GM18909 (cell line): ENCODE data around the gene NFATC3.

Experiments used
- ATAC-seq: cut with Tn5 transposase; IDR thresholded peaks from one replicate; pipeline ENCODE4 v1.9.1; 2021; ENCODE audit warnings: mild to moderate bottlenecking; ENCODE audit not compliant: unreplicated experiment, poor library complexity

Gene NFATC3

DNA sequence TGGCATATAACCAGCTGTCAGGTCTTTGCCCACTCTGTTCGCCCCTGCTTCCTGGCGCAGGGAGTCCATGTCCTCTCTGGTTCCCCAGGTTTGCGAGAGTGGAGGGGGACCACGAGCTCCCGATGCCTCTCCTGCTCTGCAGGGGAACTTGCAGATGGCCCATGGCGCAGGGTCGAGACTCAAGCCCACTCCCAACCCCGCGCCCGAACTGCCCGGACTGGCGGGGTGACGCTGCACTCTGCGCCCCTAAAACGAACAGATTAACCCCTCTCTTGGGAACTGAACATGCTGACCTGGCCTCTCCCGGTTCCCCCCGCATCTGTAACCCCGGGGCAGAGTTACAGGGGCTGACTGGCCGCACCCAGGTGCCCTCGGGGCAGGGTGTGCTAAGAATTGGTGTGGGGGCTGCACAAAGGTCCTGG lies 159.3 kb downstream of the NFATC3 start:
- ATAC-seq: no peak

GRCh38 chr16:68244903-68245853 lies 160.0 kb downstream of the NFATC3 start, which contains the start of gene PLA2G15:
Gene PLA2G15 (plus strand): TSS chr16:68245373. CDS start chr16:68245427, 54 bp downstream.
- ATAC-seq: peak; percentile 83

DNA sequence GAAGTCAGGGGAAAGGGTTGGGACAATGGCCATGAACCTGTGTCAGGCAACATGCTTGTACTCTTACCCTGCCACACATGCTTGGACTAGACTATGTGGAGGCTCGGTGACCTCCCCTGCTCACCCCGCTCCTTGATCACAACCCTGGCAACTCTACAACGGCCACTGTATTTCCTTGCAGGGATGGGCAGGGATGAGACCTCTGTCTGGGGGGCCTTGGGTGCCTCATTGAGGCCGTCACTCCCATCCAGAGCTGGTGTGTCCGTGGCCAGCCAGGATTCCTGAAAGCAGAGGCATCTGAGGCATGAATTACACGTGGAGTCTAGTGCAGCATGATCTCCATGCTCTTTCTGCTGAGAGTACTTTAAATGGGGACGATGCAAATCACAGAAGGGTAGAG lies 161.0 kb downstream of the NFATC3 start:
- no peak for ATAC-seq

GRCh38 chr16:68246666-68247065 lies 161.5 kb downstream of the NFATC3 start:
- no peak for ATAC-seq

DNA sequence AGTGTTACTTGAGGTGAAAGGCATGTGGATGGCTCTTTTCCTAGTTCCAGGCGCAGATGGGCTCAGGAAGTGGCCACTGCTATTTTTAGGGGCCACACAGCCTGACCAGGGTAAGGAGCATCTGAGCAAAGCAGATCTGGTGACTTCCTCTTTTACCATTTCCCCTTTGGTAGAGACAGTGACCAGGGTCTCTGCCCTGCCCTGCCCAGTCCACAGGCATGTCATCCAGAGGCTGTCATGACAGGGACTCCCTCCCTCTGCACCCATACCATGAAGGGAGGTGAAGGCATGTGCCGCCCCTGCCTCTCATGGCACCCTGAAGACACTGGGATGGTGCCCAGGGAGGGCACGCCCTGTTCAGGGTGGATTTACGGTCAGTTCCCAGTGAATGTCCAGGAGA lies 162.2 kb downstream of the NFATC3 start:
- ATAC-seq: no peak

DNA sequence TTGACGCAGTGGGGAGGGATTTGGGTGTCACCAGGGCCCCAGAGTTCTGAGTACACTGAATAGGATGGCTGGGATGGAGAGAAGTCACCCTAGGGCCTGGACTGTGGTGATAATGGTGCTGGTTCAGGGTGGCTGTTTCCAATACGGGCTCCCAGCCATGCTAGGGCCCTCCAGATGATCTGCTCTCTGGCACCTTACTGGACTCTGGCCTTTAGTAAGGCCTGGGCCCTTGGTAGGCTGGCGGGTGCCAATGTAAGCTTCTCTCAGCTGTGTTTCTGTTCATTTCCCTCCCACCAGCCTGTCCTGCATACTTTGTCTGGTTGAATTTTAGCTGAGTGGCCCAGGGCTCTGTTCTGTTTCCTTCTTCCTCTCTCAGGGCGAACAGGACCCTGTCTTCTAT lies 162.8 kb downstream of the NFATC3 start:
- no peak for ATAC-seq

GRCh38 chr16:68249371-68249770 lies 164.2 kb downstream of the NFATC3 start:
- no peak for ATAC-seq

GRCh38 chr16:68250951-68251350 lies 165.8 kb downstream of the NFATC3 start:
- no peak for ATAC-seq

GRCh38 chr16:68251832-68252231 lies 166.7 kb downstream of the NFATC3 start:
- no peak for ATAC-seq

DNA sequence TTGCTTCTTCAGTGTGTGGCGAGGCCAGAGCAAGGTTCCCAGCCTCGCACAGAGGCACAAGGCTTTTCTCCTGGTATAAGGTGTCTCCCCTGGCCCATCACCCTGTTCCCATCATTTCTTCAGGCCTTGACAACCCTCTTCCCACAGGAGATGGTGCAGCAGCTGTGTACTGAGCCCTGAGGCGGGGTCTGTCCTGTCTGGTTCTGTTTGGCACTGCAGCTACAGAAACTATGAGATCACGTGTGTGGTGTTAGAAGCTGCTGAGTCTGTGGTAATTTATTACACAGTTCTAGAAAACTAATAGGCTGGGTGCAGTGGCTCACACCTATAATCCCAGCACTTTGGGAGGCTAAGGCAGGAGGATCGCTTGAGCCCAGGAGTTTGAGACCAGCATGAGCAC lies 167.2 kb downstream of the NFATC3 start:
- no peak for ATAC-seq

DNA sequence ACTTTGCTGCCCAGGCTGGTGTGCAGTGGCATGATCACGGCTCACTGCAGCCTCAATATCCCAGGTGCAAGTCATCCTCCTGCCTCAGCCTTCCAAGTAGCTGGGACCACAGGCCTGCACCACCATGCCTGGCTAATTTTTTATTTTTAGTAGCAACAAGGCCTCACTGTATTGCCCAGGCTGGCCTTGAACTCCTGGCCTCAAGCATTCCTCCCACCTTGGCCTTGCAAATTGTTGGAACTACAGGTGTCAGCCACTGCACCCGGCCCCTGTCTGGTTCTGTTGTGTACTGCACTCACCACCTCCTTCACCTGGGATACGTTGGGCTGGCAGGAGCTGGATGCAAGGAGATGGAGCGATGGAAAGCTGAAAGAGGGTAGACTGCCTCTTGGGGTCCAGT lies 168.6 kb downstream of the NFATC3 start:
- ATAC-seq: no peak

DNA sequence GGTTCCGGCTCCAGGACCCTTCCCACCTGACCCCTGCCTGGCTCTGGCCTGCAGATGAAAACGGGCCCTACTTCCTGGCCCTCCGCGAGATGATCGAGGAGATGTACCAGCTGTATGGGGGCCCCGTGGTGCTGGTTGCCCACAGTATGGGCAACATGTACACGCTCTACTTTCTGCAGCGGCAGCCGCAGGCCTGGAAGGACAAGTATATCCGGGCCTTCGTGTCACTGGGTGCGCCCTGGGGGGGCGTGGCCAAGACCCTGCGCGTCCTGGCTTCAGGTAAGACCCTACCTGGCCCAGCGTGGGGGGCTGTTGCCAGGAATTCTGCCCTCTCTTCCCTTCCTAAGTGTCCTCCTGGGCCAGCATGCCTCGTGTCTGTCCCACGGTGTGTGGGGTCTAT lies 170.5 kb downstream of the NFATC3 start:
- ATAC-seq: no peak

DNA sequence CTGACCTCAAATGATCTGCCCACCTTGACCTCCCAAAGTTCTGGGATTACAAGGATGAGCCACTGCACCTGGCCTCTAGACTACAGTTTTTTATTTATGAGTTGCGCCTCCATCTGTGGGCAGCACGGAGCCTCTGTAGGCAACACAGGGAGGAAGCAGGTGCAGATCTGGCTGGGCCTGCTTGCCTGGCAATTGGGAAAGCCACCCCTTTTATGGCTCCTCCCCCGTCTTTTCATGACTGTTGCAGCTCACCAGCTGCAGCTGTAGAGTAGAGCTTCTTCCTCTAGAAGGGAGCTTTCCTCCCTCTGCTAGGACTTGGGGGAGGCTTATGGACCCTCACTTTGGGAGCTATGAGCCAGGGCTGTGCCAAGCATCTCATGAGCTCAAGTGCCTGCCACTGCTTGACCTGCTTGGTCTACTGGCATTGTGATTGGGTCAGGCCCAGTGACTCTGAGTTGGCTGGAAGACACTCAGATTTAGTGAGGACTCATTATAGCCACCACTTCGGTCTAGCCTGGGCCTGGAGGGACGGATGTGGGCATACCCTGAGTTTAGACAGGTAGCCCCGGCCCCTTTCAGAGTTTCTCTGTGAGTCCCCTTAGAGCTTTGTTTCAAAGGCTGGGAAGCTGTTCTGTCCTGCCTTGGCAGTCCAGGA lies 172.2 kb downstream of the NFATC3 start:
- peak; percentile 51 for ATAC-seq

DNA sequence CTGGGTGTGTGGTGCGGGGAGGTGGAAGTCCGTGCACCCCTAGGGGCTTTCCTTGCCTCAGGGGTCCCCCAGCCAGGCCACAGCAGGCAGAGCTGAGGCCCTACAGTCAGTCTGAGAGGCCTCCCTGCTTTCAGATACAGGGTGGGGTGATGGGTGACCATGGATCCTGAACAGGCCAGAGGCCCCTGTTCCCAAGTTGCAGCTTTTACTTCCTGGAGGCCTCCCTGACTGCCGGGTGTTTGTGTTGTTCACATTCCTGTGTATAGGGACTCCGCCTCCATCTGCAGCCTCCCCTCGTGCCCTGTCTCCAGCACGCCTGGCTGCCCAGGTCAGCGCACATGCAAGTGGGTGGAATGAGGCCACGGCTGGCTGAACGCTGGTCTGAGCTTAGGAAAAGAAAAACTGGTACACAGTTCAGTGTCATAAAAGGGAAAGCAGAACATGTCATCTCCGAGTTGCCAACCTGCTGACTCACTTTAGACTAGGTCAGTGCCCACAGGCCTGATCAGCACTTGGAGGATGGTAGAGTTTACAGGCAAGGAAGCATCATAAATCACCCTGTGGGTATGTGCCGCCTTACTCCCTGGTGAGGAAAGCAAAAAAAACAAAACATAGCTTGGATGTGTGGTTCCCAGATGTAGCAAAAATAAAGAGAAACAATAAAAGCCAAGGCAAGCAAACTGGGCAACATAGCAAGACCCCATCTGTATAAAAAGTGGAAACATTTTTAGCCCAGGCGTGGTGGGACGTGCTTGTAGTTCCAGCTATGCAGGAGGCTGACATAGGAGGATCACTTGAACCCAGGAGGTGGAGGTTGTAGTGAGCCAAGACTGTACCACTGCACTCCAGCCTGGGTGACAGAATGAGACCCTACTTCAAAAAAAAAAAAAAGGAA lies 173.0 kb downstream of the NFATC3 start:
- ATAC-seq: peak; percentile 9

GRCh38 chr16:68259007-68259825 lies 174.0 kb downstream of the NFATC3 start:
- no peak for ATAC-seq

DNA sequence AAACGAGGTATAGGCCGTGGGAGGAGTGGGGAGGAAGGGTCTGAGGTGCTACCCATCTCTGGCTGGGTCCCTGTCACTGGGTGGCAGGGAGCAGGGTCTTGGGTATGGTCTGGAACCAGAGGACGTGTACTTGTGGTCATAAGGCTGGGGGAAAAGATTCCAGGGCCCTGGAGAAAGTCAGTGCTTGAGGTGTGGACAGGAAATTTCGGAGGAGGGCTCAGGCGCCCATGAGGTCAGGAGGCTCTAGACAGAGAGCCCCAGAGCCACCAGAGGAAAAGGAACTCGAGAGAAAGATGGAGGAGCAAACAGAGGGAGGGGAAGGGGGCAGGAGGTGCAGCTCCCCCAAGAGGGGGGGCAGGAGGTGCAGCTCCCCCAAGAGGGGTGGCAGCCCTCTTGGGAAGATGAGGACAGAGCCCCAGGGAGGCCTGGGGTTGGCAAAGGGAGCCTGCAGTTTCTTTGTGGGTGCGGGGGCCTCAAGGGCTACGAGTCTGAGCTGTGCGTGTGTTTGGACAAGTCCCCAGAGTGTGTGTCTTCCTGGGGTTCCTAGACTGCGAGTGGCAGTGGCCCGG lies 178.5 kb downstream of the NFATC3 start:
- no peak for ATAC-seq

DNA sequence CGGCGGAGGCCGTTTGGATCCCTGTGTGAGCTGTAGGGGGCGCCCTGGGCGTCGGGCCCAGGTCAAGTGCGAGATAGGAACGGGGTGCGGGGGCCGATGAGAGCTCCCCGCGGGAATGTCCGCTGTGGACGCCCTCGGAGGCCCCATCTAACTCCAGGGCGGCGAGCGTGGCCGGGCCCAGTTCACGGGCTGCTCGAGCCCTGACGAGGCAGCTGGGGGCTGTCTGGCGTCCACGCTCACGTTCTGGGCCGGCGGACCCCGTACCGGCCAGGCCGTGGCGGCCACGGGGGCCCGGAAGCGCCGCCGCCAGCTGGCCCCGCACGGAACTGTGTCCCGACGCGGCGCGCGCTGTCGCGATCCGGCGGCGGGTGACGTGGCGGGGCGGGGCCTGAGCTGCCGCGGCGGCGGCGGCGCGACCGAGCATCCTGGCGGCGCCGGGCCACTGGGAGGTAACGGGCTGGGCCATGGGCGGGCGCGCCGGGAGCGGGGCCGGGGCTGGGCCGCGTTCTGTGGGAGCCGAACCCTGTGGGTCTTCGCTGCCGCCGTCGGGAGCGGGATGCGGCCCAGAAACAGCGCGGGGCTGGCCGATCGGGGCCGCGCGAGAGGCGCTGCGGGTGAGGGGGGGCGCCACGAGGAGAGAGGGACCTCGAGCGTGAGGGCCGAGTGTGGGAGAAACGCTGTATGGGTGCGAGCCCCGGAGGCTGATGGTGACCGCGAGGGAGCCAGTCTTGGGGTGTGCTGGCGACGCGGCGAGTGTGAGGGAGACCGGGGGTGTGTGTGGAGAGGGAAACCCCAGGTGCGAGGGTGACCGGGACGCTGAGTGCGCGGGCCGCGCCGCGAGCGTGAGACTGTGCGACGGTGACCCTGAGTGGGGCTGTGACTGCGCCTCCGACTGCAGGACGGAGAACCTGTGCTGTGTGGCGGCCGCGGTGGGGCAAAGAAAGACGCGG lies 179.2 kb downstream of the NFATC3 start, which contains the start of gene SLC7A6:
TSS of gene SLC7A6 (plus strand) at position 399 of the 950 bp plus-strand sequence. CDS start 10,201 bp downstream, outside the sequence.
- ATAC-seq: peak; percentile 60
